ENCODE results near the gene FLYWCH2.
"Not testable (repeated sequence)": the region's sequence is repeated elsewhere in the genome, so short reads cannot be mapped to it uniquely, and the experiment has no call there.

The FLYWCH2 gene

GRCh38 chr16:2915196-2915929, 32.3 kb downstream of the FLYWCH2 start:
- no peak for DNase-seq

- DNase-seq: peak; percentile 25
Measured at GRCh38 chr16:2919511-2920255, 36.7 kb downstream of the FLYWCH2 start.

- no peak for DNase-seq
Measured at GRCh38 chr16:2923481-2923880, 40.5 kb downstream of the FLYWCH2 start.

- DNase-seq: no peak
Measured at GRCh38 chr16:2924901-2925755, 42.1 kb downstream of the FLYWCH2 start.

- no peak for DNase-seq
Measured at GRCh38 chr16:2925951-2926649, 43.1 kb downstream of the FLYWCH2 start.

GRCh38 chr16:2926650-2926999, 43.6 kb downstream of the FLYWCH2 start:
- peak; percentile 62 for DNase-seq

- peak; percentile 81 for DNase-seq
Measured at GRCh38 chr16:2927010-2927646, 44.1 kb downstream of the FLYWCH2 start.

- not testable (repeated sequence) for DNase-seq
Measured at GRCh38 chr16:2928151-2928550, 45.1 kb downstream of the FLYWCH2 start.

- no peak for DNase-seq
Measured at GRCh38 chr16:2928796-2929195, 45.8 kb downstream of the FLYWCH2 start.

GRCh38 chr16:2929693-2930092, 46.7 kb downstream of the FLYWCH2 start:
- no peak for DNase-seq

GRCh38 chr16:2930236-2930635, 47.2 kb downstream of the FLYWCH2 start:
- DNase-seq: no peak

GRCh38 chr16:2931231-2931914, 48.4 kb downstream of the FLYWCH2 start:
- DNase-seq: not testable (repeated sequence)

GRCh38 chr16:2933136-2933535, 50.1 kb downstream of the FLYWCH2 start:
- no peak for DNase-seq

GRCh38 chr16:2933701-2934100, 50.7 kb downstream of the FLYWCH2 start:
- DNase-seq: no peak

- no peak for DNase-seq
Measured at GRCh38 chr16:2934450-2934849, 51.4 kb downstream of the FLYWCH2 start.

- no peak for DNase-seq
Measured at GRCh38 chr16:2936436-2937011, 53.5 kb downstream of the FLYWCH2 start.

GRCh38 chr16:2937170-2937569, 54.2 kb downstream of the FLYWCH2 start:
- DNase-seq: no peak

GRCh38 chr16:2938206-2938605, 55.2 kb downstream of the FLYWCH2 start:
- no peak for DNase-seq

GRCh38 chr16:2939968-2940367, 57.0 kb downstream of the FLYWCH2 start:
- peak; percentile 56 for DNase-seq

- DNase-seq: no peak
Measured at GRCh38 chr16:2942045-2942444, 59.0 kb downstream of the FLYWCH2 start.

- not testable (repeated sequence) for DNase-seq
Measured at GRCh38 chr16:2943716-2944115, 60.7 kb downstream of the FLYWCH2 start.

Data from DMS79 treated with DMSO at 0.1 percent for 48 hours (cell line).